HG03175 (cell line): ENCODE measurements around the gene UGT2B10.
"Not testable (repeated sequence)": the region's sequence is repeated elsewhere in the genome, so short reads cannot be mapped to it uniquely, and the experiment has no call there.

Experiments used
- ATAC-seq: cut with Tn5 transposase; IDR thresholded peaks from one replicate; pipeline ENCODE4 v1.9.1; 2021; ENCODE audit warnings: mild to moderate bottlenecking, moderate library complexity; ENCODE audit not compliant: unreplicated experiment

UGT2B10 gene

GRCh38 chr4:68815617-68816409 lies at the start of gene UGT2B10:
UGT2B10 (plus strand) TSS chr4:68815994; CDS start chr4:68816020, 26 bp downstream.
- ATAC-seq: not testable (repeated sequence)

- ATAC-seq: not testable (repeated sequence)
These were observed 44.0 kb upstream of the UGT2B10 start for GRCh38 chr4:68771836-68772235.

- no peak for ATAC-seq
These were observed 42.1 kb upstream of the UGT2B10 start for GRCh38 chr4:68773699-68774098.

DNA sequence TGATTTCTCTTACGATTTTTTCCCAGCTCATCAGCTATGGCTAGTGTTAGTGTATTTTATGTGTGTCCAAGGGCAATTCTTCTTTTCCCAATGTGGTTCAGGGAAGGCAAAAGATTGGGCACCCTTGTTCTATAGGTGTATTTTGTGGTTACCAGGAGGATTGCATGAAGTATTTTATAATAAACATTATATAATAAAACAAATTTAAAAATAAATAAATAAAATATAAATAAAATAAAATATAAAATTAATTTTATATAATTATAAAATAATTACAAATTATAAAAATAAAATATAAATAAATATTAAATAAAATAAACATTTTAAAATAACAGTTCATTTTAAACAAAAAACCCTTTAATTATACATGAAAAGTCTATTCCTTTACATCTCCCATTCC lies 35.6 kb upstream of the UGT2B10 start:
- ATAC-seq: no peak

DNA sequence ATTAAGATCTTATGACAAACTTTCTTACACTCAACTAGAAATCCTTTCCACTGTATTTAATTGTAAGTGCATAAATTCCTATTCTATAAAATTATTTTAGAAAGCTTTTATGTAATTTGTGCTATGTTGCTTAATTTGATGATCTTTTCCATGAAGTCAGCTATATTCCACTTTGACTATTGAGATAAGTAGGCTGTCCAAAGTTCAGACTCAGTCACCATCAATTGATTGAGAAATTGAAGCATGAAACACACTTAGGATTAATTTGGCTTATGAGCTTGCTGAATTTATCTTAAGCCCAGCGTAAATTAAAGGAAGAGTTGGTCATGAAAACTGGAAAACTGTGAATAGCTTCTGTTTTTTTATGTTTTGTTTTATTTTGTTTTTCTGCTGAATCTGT lies 18.7 kb upstream of the UGT2B10 start:
- no peak for ATAC-seq

GRCh38 chr4:68797618-68798017 lies 18.2 kb upstream of the UGT2B10 start:
- ATAC-seq: no peak

DNA sequence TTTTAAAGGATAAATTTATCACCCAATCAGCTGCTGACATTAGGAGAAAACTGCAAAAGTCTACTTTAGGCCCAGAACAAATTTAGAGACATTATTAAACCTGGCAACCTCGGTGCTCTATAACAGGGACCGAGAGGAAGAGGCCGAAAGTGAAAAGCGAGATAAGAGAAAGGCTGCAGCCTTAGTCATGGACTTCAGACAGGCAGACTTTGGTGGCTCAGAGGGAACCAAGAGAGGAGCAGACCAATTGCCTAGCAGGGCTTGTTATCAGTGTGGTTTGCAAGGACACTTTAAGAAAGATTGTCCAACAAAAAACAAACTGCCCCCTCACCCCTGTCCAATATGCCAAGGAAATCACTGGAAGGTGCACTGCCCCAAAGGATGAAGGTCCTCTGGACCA lies 12.8 kb upstream of the UGT2B10 start:
- no peak for ATAC-seq

DNA sequence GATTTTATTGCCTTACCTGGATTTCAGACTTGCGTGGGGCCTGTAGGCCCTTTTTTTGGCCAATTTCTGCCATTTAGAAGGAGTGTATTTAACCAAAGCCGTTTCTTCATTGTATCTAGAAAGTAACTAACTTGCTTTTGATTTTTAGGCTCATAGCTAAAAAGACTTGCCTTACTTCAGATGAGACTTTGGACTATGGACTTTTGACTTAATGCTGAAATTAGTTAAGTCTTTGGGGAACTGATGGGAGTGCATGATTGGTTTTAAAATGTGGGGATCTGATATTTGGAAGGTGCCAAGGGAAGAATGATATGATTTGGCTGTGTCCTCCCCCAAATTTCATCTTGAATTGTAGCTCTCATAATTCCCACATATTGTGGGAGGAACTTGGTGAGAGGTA lies 7.7 kb upstream of the UGT2B10 start:
- no peak for ATAC-seq

DNA sequence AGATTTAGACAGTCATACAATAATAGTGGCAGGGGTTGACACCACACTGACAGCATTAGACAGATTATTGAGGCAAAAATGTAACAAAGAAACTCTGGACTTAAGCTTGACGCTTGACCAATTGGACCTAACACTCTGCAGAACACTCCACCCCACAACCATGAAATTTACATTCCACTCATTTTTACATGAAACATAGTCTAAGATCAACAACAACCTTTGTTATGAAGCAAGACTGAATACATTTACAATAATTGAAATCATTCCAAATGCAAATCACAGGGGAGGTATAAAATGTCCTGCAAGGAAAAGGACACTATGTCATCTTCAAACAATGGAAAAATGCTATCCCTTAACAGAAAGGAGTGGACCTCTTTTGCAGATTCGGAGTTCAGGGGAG lies 4.9 kb upstream of the UGT2B10 start:
- no peak for ATAC-seq

GRCh38 chr4:68816410-68817265 lies 844 bp downstream of the UGT2B10 start:
- ATAC-seq: not testable (repeated sequence)

DNA sequence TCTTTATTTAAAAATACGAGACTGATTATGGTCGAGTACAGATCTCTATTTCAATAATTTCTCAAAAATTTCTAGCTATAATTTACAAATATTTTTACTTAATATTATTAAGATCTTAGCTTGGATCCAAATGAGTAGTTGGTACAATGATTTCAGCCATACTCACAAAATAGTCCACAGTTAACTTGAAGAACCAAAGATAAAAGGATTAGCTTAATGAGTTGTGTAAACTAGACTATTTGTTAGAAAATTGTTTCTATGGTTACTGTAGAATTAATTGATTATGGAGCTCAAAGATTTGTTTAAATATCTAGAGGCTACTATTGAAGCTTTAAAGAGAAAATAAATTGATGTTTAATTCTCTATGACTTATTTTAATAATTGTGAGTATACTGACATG lies 1.6 kb downstream of the UGT2B10 start:
- no peak for ATAC-seq

GRCh38 chr4:68818030-68818462 lies 2.3 kb downstream of the UGT2B10 start:
- ATAC-seq: not testable (repeated sequence)

DNA sequence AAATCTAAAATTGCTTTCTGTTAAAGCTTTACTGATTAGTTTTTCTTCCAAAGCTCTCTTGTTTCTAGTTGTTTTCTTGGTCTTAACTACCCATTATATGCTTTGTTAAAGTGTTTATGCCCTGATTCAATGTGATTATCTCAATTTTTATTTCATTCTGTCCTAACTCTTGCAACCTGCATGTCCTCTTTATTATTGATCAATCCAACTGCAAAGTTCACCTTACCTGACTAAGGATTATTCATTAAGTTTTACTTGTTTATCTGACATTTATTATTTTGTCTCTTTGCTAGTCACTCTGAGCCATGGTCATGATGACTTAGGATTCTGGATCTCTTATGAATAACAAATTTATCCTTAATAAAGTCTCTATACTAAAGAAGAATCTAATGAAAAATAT lies 15.8 kb downstream of the UGT2B10 start:
- no peak for ATAC-seq

GRCh38 chr4:68850293-68850692 lies 34.5 kb downstream of the UGT2B10 start:
- no peak for ATAC-seq

GRCh38 chr4:68855771-68856170 lies 40.0 kb downstream of the UGT2B10 start:
- no peak for ATAC-seq

GRCh38 chr4:68858039-68858438 lies 42.2 kb downstream of the UGT2B10 start:
- no peak for ATAC-seq

GRCh38 chr4:68859655-68860054 lies 43.9 kb downstream of the UGT2B10 start:
- no peak for ATAC-seq

GRCh38 chr4:68861057-68861456 lies 45.3 kb downstream of the UGT2B10 start:
- no peak for ATAC-seq

GRCh38 chr4:68864438-68865187 lies 48.8 kb downstream of the UGT2B10 start:
- ATAC-seq: no peak

GRCh38 chr4:68865188-68865638 lies 49.4 kb downstream of the UGT2B10 start:
- ATAC-seq: no peak

GRCh38 chr4:68865760-68866159 lies 50.0 kb downstream of the UGT2B10 start:
- ATAC-seq: no peak
